NCI-H2081 (cell line): ENCODE data around the gene GAL.

ENCODE experiments used
- DNase-seq, 2 experiments: peaks; one replicate each; lab custom pipeline; 2025; lab: John Stamatoyannopoulos, UW

Gene GAL

GRCh38 chr11:68682531-68682961, 1.8 kb upstream of the GAL start:
- no peak for DNase-seq

- no peak for DNase-seq
Observed at GRCh38 chr11:68683121-68683520, 1.2 kb upstream of the GAL start.

GRCh38 chr11:68683536-68684384, 584 bp upstream of the GAL start:
- DNase-seq, result no peak

GRCh38 chr11:68685656-68686380, 1.5 kb downstream of the GAL start:
- DNase-seq, result no peak

- DNase-seq, result no peak
Observed at GRCh38 chr11:68686486-68686885, 2.1 kb downstream of the GAL start.

GRCh38 chr11:68687311-68687710, 3.0 kb downstream of the GAL start:
- no peak for DNase-seq

- no peak for DNase-seq
Observed at GRCh38 chr11:68687986-68688385, 3.6 kb downstream of the GAL start.

GRCh38 chr11:68688881-68689280, 4.5 kb downstream of the GAL start:
- no peak for DNase-seq

- no peak for DNase-seq
Observed at GRCh38 chr11:68689737-68690625, 5.6 kb downstream of the GAL start.

GRCh38 chr11:68690671-68691401, 6.5 kb downstream of the GAL start:
- DNase-seq, result no peak

GRCh38 chr11:68691402-68691784, 7.0 kb downstream of the GAL start:
- no peak for DNase-seq

GRCh38 chr11:68692115-68692514, 7.8 kb downstream of the GAL start:
- no peak for DNase-seq

- no peak for DNase-seq
Observed at GRCh38 chr11:68692871-68693483, 8.6 kb downstream of the GAL start.

GRCh38 chr11:68693484-68693882, 9.1 kb downstream of the GAL start:
- DNase-seq, result no peak

- DNase-seq, result no peak
Observed at GRCh38 chr11:68694431-68695297, 10.3 kb downstream of the GAL start.

GRCh38 chr11:68695531-68695930, 11.2 kb downstream of the GAL start:
- no peak for DNase-seq

- no peak for DNase-seq
Observed at GRCh38 chr11:68698993-68699392, 14.6 kb downstream of the GAL start.

- no peak for DNase-seq
Observed at GRCh38 chr11:68704887-68705286, 20.5 kb downstream of the GAL start.

GRCh38 chr11:68707527-68707926, 23.2 kb downstream of the GAL start:
- no peak for DNase-seq

GRCh38 chr11:68709062-68709461, 24.7 kb downstream of the GAL start:
- no peak for DNase-seq
